ENCODE results near the gene GYS2.

DNA sequence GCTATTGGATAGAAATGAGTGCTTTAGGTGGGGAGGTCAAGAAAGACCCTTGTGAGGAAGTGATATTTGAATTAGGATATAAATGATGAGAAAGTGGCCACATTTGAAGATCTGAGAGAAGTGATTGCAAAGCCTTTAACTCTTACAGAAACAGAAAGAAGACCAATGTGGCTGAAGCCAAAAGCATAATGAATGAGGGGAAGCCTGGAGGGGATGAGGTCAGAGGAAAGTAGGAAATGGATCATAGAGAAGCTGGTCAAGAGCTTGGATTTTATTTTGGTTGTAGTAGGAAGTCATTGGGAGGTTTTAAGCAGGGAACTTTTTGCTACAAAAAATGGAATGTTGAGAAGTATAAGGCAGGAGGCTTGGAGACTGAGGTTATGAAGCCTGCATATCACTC is 3.5 kb upstream of the GYS2 start:
- no peak for TF ChIP-seq EZH2 (IDR thresholded peaks at IDR 0.05; ENCODE audit: insufficient read depth, poor library complexity, severe bottlenecking)
- TF ChIP-seq EZH2phosphoT487 (IDR thresholded peaks at IDR 0.05; ENCODE audit: insufficient read depth, low read depth), result no peak

Data from GM23248 (cell line).